Panc1 (cell line): ENCODE measurements around the gene OSBPL9. TPM values are rescaled to one million over a fixed set of nuclear protein-coding genes. Genes with fewer than 3 reads are reported as not detected.
A peak's percentile ranks its signal among the peaks of the same experiment; 100 is the strongest.

Experiments
- ATAC-seq: fragments of 200-7000 bp; cut with Tn5 transposase; 2 replicates; pipeline ENCODE4 v1.9.1; 2020; ENCODE audit warnings: mild to moderate bottlenecking, moderate library complexity
- BruUV-seq: library from RNA; stranded (reverse); fragments of 400-500 nt; replicated peaks from 2 replicates; lab custom pipeline; 2021; lab: Mats Ljungman, UMichigan
- CTCF ChIA-PET: fragments of 300-600 bp; sonication (Branson Sonifier 250); formaldehyde crosslinking; loops from one replicate; lab custom pipeline; 2022; ENCODE audit warnings: antibody characterized with exemption; lab: Charles Lee
- POLR2A ChIA-PET: fragments of 300-600 bp; sonication (Branson Sonifier 250); formaldehyde crosslinking; loops from one replicate; lab custom pipeline; 2022; ENCODE audit warnings: antibody characterized with exemption; lab: Charles Lee
- DNase-seq: peaks from one replicate; pipeline ENCODE4 v3.0.0-alpha.2; 2010; ENCODE audit warnings: low read depth, low spot score
- H3K27ac ChIP-seq: 2 replicates; pipeline ENCODE4 v1.5.1; 2011; ENCODE audit warnings: mild to moderate bottlenecking, low read length, inconsistent platforms
- H3K27me3 ChIP-seq: fragments of 200-500 bp; sonication (Bioruptor generic); 2 replicates; pipeline ENCODE4 v1.6.0; 2014; ENCODE audit warnings: low read length, inconsistent platforms; ENCODE audit not compliant: control insufficient read depth, insufficient read depth
- H3K36me3 ChIP-seq: fragments of 200-500 bp; sonication (Bioruptor generic); 2 replicates; pipeline ENCODE4 v1.5.1; 2014; ENCODE audit warnings: inconsistent platforms, mild to moderate bottlenecking, low read length, moderate library complexity; ENCODE audit not compliant: control insufficient read depth, insufficient read depth
- H3K4me1 ChIP-seq: 2 replicates; pipeline ENCODE4 v1.5.1; 2011; ENCODE audit warnings: inconsistent platforms, mild to moderate bottlenecking, low read length, moderate library complexity; ENCODE audit not compliant: control insufficient read depth, insufficient read depth
- H3K4me3 ChIP-seq, 2 experiments: 2 replicates each; pipeline ENCODE4 v1.5.1; 2011 to 2012; ENCODE audit warnings: low read depth in 2 of 2, low read length in 2 of 2, mild to moderate bottlenecking in 2 of 2, inconsistent platforms in 1 of 2, moderate library complexity in 1 of 2
- H3K9me3 ChIP-seq: fragments of 200-500 bp; sonication (Bioruptor generic); 2 replicates; pipeline ENCODE4 v1.5.1; 2014; ENCODE audit warnings: low read depth, mild to moderate bottlenecking, inconsistent platforms, low read length, moderate library complexity; ENCODE audit not compliant: control insufficient read depth, insufficient read depth
- CTCF ChIP-seq: fragments of 450-650 bp; IDR thresholded peaks from 2 replicates; pipeline ENCODE4 v1.5.1; 2017; ENCODE audit warnings: mild to moderate bottlenecking
- POLR2AphosphoS5 ChIP-seq: IDR thresholded peaks from 2 replicates; pipeline ENCODE4 v1.6.1; 2012; ENCODE audit warnings: mild to moderate bottlenecking, low read depth, low read length, moderate library complexity
- REST ChIP-seq, 2 experiments: IDR thresholded peaks; 2 replicates each; pipeline ENCODE4 v1.6.1; 2011 to 2012; ENCODE audit warnings: low read depth in 2 of 2, control low read depth in 1 of 2, low read length in 1 of 2, mild to moderate bottlenecking in 1 of 2, moderate library complexity in 1 of 2; ENCODE audit not compliant: insufficient read depth in 1 of 2
- SIN3A ChIP-seq: IDR thresholded peaks from 2 replicates; pipeline ENCODE4 v1.6.1; 2012; ENCODE audit warnings: low read depth, mild to moderate bottlenecking, low read length, moderate library complexity, borderline replicate concordance; ENCODE audit not compliant: insufficient read depth
- TCF7L2 ChIP-seq: IDR thresholded peaks from 2 replicates; pipeline ENCODE4 v1.6.1; 2011; ENCODE audit warnings: mild to moderate bottlenecking, low read depth, low read length, inconsistent platforms
- in situ Hi-C: cut with HindIII; loops from 2 replicates; pipeline ENCODE4 v1.10.0; 2016; ENCODE audit warnings: low sequenced_read_pairs, low pct_unique_long_range_greater_than_20kb
- intact Hi-C: fragments of 100-400 bp; cut with micrococcal nuclease; formaldehyde crosslinking; loops from one replicate; pipeline ENCODE4 v1.10.0; 2022; ENCODE audit not compliant: unreplicated experiment
- total RNA-seq: library from RNA; stranded (reverse); gene quantifications from one replicate; pipeline ENCODE4 v1.2.1, GENCODE V29; 2021; ENCODE audit not compliant: unreplicated experiment

The OSBPL9 gene
- total RNA-seq, 1 experiment from 2014 or later, result 85.5 TPM

GRCh38 chr1:51567653-51568052 is 49.2 kb upstream of the OSBPL9 start:
- Histone ChIP-seq H3K36me3 (no peaks in the 10 kb centered on the region), H3K4me3 (no peak overlapping the region), H3K4me1 (peaks cover 66% of the 10 kb centered on the region), H3K27ac (peak overlapping the region; percentile 94), H3K27me3 (no peaks in the 10 kb centered on the region), H3K9me3 (no peaks in the 10 kb centered on the region)
- TF ChIP-seq REST (IDR thresholded peaks at IDR 0.05; ENCODE audit: insufficient read depth in 1 of 2, low read depth in 2 of 2, low read length in 1 of 2) (no peak), SIN3A (no peak), POLR2AphosphoS5 (no peak), TCF7L2 (no peak; the same call in 1 of the 2 replicates), CTCF (no peak)
- in situ Hi-C loops (no loop called here), intact Hi-C loops (no loop called here)
- no TSS peak for BruUV-seq
- peak; percentile 19; the same call in 1 of the 2 replicates for ATAC-seq
- no peak for DNase-seq
- ChIA-PET CTCF (interaction anchor here (0.5 kb wide), 1 partner anchor 199 kb away, joined by 9 read pairs; no protein-coding TSS in a partner anchor), POLR2A (no interaction called here)

GRCh38 chr1:51568231-51568935 is 48.5 kb upstream of the OSBPL9 start:
- no peaks in the 10 kb centered on the region for H3K36me3 ChIP-seq
- H3K4me1 ChIP-seq, result peaks cover 66% of the 10 kb centered on the region
- no peak for TF ChIP-seq REST (IDR thresholded peaks at IDR 0.05; ENCODE audit: insufficient read depth in 1 of 2, low read depth in 2 of 2, low read length in 1 of 2)
- TF ChIP-seq TCF7L2, result no peak
- no peak for TF ChIP-seq SIN3A
- TF ChIP-seq POLR2AphosphoS5, result no peak
- intact Hi-C loops, result no loop called here
- in situ Hi-C loops, result no loop called here
- H3K9me3 ChIP-seq, result no peaks in the 10 kb centered on the region
- ATAC-seq (no peak), DNase-seq (no peak)
- H3K4me3 ChIP-seq, result no peak overlapping the region
- CTCF ChIA-PET, result interaction anchor here (0.5 kb wide), 1 partner anchor 199 kb away, joined by 9 read pairs; no protein-coding TSS in a partner anchor
- peak overlapping the region; percentile 94 for H3K27ac ChIP-seq
- POLR2A ChIA-PET, result interaction anchor here (0.7 kb wide), 1 partner anchor 42 kb away, joined by 5 read pairs; no protein-coding TSS in a partner anchor
- H3K27me3 ChIP-seq, result no peaks in the 10 kb centered on the region
- no TSS peak for BruUV-seq
